Hematopoietic multipotent progenitor cell treated with erythropoietin and hydrocortisone succinate and interleukin-3 and kit ligand, for 17 days (in vitro differentiated cells): ENCODE data around the gene NDOR1.

ENCODE experiments used
- DNase-seq: peaks from one replicate; pipeline ENCODE4 v3.0.0-alpha.2; 2015; ENCODE audit warnings: low spot score

The NDOR1 gene

DNA sequence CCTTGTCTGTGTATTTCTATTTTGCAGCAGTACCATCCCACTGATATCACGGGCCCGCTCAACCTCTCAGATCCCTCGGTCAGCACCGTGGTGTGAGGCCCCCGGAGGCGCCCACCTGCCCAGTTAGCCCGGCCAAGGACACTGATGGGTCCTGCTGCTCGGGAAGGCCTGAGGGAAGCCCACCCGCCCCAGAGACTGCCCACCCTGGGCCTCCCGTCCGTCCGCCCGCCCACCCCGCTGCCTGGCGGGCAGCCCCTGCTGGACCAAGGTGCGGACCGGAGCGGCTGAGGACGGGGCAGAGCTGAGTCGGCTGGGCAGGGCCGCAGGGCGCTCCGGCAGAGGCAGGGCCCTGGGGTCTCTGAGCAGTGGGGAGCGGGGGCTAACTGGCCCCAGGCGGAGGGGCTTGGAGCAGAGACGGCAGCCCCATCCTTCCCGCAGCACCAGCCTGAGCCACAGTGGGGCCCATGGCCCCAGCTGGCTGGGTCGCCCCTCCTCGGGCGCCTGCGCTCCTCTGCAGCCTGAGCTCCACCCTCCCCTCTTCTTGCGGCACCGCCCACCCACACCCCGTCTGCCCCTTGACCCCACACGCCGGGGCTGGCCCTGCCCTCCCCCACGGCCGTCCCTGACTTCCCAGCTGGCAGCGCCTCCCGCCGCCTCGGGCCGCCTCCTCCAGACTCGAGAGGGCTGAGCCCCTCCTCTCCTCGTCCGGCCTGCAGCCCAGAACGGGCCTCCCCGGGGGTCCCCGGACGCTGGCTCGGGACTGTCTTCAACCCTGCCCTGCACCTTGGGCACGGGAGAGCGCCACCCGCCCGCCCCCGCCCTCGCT lies 37.5 kb upstream of the NDOR1 start:
- no peak for DNase-seq

DNA sequence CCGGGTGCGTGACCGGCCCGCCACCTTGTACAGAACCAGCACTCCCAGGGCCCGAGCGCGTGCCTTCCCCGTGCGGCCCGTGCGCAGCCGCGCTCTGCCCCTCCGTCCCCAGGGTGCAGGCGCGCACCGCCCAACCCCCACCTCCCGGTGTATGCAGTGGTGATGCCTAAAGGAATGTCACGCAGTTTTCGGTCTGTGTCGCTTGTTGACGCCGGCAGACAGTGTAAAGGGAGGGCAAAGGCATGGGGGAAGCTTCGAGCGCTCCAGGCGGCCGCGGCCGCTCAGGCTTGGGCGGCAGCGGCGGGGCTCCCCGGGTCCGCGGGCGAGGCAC lies 37.0 kb upstream of the NDOR1 start:
- DNase-seq: no peak

DNA sequence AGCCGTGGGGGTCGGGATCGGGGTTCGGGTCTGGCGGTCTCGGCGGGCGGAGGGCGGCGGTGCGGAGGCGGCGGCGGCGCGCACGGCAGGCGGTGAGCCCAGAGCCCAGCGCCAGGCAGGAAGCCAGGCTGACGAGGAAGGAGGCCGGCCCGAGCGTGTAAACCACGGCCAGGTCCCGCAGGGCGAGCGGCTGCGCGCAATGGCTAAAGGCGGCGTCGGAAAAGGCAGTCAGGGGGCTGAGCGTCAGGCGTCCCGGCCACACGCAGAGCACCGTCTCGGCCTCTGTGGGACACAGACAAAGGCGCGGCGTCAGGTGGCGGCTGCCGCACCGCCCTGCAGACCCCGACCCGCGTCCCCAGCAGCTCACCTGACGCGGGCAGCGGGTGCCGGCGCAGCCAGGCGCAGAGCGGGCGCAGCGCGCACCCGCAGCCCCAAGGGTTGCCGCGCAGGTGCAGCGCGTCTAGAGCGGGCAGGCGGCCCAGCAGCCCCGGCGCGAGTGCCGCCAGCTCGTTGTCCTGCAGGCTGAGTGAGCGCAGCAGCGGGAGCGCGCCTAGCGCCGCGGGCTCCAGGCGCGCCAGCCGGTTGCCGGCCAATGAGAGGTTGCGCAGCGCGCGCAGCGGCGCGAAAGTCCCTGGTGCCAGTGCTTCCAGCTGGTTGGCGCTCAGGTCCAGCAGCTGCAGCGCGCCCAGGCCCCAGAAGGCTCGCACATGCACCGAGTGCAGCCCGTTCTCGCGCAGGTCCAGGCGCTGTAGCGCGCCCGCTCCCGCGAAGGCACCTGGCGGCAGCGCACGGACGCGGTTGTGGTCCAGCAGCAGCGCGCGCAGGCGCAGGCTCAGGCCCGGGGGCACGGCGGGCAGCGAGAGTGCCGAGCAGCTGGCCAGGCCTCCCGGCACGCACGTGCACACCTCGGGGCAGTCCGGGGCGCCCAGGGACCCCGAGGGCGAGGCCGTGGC lies 36.3 kb upstream of the NDOR1 start:
- DNase-seq: no peak

DNA sequence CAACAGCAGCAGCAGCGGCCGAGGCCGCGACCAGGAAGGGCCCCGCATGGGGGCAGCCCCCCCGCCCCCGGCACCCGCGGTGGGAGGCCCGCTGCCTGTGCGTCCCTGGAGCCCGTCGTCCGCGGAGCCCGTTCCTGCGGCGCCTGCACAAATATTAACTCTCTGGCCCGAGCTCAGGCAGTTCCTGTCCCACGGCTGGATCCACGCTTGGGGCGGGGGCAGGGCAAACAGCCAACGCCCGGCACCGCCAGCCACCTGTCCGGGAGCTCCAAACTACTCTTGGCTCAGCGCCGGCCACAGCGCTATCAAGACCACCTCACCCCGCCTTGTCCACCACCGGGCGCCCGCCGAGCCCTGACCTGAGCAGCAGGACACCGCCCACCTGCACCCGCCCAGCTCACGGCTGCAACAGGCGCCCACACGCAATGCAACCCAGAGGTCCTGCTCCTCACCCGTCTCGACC lies 35.6 kb upstream of the NDOR1 start, which contains the start of gene LRRC26:
LRRC26 (minus strand) TSS at position 156 of the 463 bp plus-strand sequence; CDS start at position 48, 108 bp downstream.
- no peak for DNase-seq

GRCh38 chr9:137170486-137171148 lies 34.9 kb upstream of the NDOR1 start:
- no peak for DNase-seq

DNA sequence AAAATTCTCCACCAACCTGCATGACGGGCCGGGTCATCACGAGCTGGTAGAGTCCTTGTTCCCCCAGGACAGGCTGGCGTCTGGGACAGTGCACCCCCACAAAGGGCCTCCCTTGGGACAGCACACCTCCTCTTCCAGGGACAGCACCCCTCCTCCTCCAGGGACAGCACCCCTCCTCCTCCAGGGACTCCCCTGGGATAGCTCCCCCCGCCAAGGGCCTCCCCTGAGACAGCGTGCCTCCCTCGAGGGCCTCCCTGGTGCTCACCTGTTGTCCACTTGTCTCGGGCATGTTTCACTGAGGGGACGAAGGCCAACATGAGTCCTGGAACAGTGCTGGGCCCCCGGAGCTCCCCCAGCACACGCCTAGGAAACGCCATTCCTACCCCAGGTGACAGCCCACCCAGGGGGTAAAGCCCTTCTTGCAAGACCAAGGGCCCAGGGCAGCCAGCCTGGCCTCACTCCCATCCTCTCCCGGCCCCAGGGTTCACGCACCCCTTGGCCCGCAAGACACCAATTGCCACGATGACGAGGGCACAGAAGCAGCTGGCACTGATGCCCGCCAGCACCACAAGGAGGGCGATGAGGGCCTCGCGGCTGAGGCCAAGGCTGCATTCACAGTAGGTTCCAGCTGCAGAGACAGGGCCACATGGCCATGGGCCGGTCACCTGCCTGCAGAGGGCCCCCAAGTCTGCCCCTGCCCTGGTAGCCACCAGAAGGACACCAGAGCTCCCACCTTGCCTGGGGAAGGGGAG lies 34.2 kb upstream of the NDOR1 start:
- DNase-seq: no peak

- DNase-seq: no peak
These were observed 32.4 kb upstream of the NDOR1 start for GRCh38 chr9:137172901-137173795.

DNA sequence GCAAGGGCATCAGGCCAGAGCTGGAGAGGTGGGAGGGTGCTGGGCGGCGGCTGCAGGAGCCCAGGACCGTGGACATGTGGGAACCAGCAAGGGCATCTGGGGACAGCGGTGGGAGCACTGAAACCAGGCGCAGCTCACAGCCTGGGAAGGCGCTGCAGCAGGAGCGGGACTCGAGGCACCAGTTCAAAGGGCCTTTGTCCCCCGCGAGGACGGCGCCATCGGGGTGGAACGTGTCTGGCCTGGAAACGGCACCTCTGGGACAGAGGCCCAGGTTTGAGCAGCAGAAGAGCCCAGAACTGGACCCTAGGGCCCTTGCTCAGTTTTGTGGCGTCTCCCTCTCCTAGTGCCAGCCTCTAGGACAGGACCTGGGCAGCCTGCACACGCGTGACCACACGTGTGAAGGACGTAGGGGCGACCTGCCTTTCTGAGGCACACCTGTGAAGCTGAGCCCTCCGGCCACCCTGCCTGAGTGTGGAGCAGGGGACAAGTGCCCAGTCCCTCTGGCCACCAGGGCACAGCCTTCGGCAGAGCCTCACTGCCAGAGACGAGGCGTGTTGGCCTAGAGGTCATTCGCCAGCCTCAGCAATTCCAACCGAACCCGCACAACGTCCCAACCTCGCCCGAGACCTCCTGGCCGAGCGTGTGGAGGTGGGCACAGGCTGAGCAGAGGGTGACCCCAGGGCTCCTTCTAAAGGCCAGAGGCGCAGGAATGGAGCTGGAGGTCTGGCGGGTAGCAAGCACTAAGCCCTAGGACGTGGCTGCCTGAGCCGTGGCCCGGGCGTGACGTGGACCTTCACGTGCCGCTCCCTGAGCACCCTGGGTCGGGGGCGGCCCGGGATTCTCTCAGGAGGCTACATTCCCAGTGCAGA lies 31.5 kb upstream of the NDOR1 start:
- no peak for DNase-seq

DNA sequence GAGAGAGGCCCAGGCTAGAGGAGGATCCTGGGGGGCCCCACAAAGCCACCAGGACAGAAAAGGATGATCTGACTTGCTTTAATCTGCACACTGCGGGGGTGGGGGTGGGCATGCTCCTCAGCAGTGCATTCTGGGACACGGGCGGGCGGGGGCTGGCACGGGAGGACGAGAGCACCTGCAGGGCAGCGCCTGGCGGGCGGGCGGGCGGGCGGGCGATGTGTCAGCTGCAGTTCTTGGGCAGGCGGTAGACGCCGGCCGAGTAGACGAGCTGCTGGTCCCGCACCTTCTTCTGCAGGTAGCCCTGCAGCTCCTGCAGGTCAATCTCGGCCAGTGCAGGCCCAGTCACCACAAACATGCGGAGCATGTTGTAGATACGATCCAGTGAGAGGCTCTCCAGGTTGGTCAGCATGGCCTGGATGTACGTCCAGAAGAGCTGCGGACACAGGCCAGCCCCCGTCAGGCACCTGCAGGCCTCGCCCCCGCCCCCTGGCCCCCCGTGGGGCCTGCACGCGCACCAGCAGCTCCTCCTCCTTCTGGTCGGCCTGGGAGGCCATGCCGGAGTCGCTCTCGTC lies 30.7 kb upstream of the NDOR1 start:
- DNase-seq: no peak

GRCh38 chr9:137175345-137175961 lies 30.0 kb upstream of the NDOR1 start:
- DNase-seq: no peak

- DNase-seq: peak; percentile 36
These were observed 29.0 kb upstream of the NDOR1 start for GRCh38 chr9:137176302-137177182.

- no peak for DNase-seq
These were observed 27.1 kb upstream of the NDOR1 start for GRCh38 chr9:137178201-137178938.

GRCh38 chr9:137178939-137179630 lies 26.4 kb upstream of the NDOR1 start:
- DNase-seq: no peak

DNA sequence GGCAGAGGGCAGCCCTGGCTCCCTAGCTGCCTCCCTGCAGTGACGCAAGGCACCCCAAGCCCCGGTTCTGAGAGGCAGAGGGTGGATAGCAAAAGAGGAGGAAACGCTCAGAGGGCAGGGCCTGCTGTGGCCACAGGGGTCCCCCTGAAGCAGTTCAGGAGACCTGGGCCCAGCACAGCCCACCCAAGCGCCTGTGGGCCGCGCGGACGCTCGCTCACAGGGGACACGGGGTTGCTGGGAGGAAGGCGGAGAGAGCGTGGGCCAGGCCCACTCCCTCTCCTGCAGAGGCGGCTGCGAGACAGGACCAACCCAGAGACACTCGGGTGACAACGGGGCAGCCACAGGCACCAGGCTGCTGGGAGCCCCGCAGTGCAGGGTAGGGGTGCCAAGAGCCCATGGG lies 25.7 kb upstream of the NDOR1 start:
- DNase-seq: no peak

DNA sequence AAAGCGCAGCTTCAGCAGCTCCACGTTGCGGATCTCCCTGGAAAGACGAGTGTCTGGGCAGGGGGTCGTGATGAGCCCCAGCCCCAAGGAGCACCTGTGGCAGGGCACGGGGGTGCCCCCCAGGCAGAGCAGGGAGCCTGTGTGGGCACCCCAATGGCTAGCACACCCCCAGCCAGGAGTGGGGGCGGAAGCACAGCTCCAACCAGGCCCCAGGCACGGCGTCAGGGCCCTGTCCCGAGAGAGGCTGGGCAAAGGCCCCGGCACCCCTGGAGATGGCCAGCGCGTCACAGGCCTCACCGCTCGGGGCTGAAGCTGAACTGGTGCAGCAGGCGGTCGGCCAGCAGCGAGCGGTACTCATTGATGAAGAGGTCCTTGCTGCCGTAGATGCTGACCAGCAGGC lies 25.0 kb upstream of the NDOR1 start:
- DNase-seq: no peak

GRCh38 chr9:137181680-137182079 lies 23.8 kb upstream of the NDOR1 start:
- DNase-seq: no peak
